Endothelial cell of umbilical vein (primary cell): ENCODE data around the gene MAN2C1. TPM values are rescaled to one million over a fixed set of nuclear protein-coding genes. Genes with fewer than 3 reads are reported as not detected.
A peak's percentile ranks its signal among the peaks of the same experiment; 100 is the strongest.

Experiments
- BruUV-seq: library from RNA; stranded (reverse); fragments of 400-500 nt; replicated peaks from 2 replicates; lab custom pipeline; 2021; lab: Mats Ljungman, UMichigan
- CTCF ChIA-PET: fragments of 300-600, 350-600 bp; sonication (Branson Sonifier 250); formaldehyde crosslinking; loops from one replicate; lab custom pipeline; 2021; ENCODE audit warnings: antibody characterized with exemption, inconsistent platforms; lab: Charles Lee
- POLR2A ChIA-PET: fragments of 300-600, 350-600 bp; sonication (Branson Sonifier 250); formaldehyde crosslinking; loops from one replicate; lab custom pipeline; 2021; ENCODE audit warnings: antibody characterized with exemption, inconsistent platforms; lab: Charles Lee
- DNase-seq: peaks from one replicate; pipeline ENCODE4 v3.0.0-alpha.2; 2011; ENCODE audit warnings: low read depth, low spot score
- FAIRE-seq: peaks from 2 replicates; lab custom pipeline; 2011; peaks lifted over from hg19 to GRCh38; lab: Jason Lieb, UNC
- H2AFZ ChIP-seq: 2 replicates; pipeline ENCODE4 v1.6.0; 2012; ENCODE audit warnings: low read depth, low read length, control low read depth, inconsistent platforms
- H3K27ac ChIP-seq: 2 replicates; pipeline ENCODE4 v1.5.1; 2011; ENCODE audit warnings: low read depth, mild to moderate bottlenecking, control low read depth, low read length, moderate library complexity; ENCODE audit not compliant: insufficient read depth
- H3K27me3 ChIP-seq, 2 experiments: 2 replicates each; pipeline versions ENCODE4 v1.6.0 to v1.6.1; 2011; ENCODE audit warnings: low read length in 2 of 2, mixed read lengths in 1 of 2; ENCODE audit not compliant: control insufficient read depth in 2 of 2, insufficient read depth in 2 of 2
- H3K36me3 ChIP-seq, 2 experiments: 2 replicates in 1 of 2; 3 replicates in 1 of 2; pipeline ENCODE4 v1.5.1; 2011; ENCODE audit warnings: low read length in 2 of 2, mild to moderate bottlenecking in 1 of 2, moderate library complexity in 1 of 2; ENCODE audit not compliant: control insufficient read depth in 2 of 2, insufficient read depth in 2 of 2; ENCODE audit errors: extremely low read depth in 1 of 2
- H3K4me1 ChIP-seq: 3 replicates; pipeline ENCODE4 v1.5.1; 2011; ENCODE audit warnings: mild to moderate bottlenecking, low read length; ENCODE audit not compliant: control insufficient read depth, insufficient read depth; ENCODE audit errors: extremely low read depth
- H3K4me2 ChIP-seq: 2 replicates; pipeline ENCODE4 v1.6.1; 2011; ENCODE audit warnings: low read length, control low read depth, mixed read lengths; ENCODE audit not compliant: insufficient read depth
- H3K4me3 ChIP-seq, 3 experiments: fragments of 200-600 bp in 1 of 3; sonication (generic), shearing (Covaris generic) in 1 of 3; replicated peaks in 1 of 3; 2 replicates each; pipeline ENCODE4 v1.5.1; 2011 to 2016; ENCODE audit warnings: control low read depth in 3 of 3, low read length in 3 of 3, mild to moderate bottlenecking in 2 of 3, inconsistent platforms in 1 of 3, low read depth in 1 of 3, moderate library complexity in 1 of 3; ENCODE audit not compliant: insufficient read depth in 1 of 3
- H3K79me2 ChIP-seq: 2 replicates; pipeline ENCODE4 v1.6.0; 2012; ENCODE audit warnings: low read length, inconsistent platforms; ENCODE audit not compliant: control insufficient read depth, insufficient read depth
- H3K9ac ChIP-seq: replicated peaks from 2 replicates; pipeline ENCODE3; 2011; ENCODE audit warnings: low read length, control low read depth; ENCODE audit not compliant: insufficient read depth; ENCODE audit errors: extremely low read depth
- H3K9me1 ChIP-seq: replicated peaks from 3 replicates; pipeline ENCODE4 v1.6.0; 2011; ENCODE audit warnings: mild to moderate bottlenecking, low read length; ENCODE audit not compliant: control insufficient read depth, insufficient read depth; ENCODE audit errors: extremely low read depth
- H3K9me3 ChIP-seq: replicated peaks from 2 replicates; pipeline ENCODE4 v1.5.1; 2012; ENCODE audit warnings: low read length, inconsistent platforms; ENCODE audit not compliant: control insufficient read depth, insufficient read depth
- H4K20me1 ChIP-seq: replicated peaks from 2 replicates; pipeline ENCODE3; 2011; ENCODE audit warnings: mild to moderate bottlenecking, low read length; ENCODE audit not compliant: control insufficient read depth, insufficient read depth; ENCODE audit errors: extremely low read depth
- CTCF ChIP-seq, 2 donors: IDR thresholded peaks; 1 replicate in 1 of 2; 2 replicates in 1 of 2; pipeline ENCODE4 v1.5.1; 2011; ENCODE audit warnings: low read length in 2 of 2, mild to moderate bottlenecking in 2 of 2, moderate library complexity in 2 of 2, control low read depth in 1 of 2, inconsistent platforms in 1 of 2, low read depth in 1 of 2; ENCODE audit not compliant: insufficient read depth in 1 of 2; ENCODE audit errors: extremely low read depth in 1 of 2
- EZH2 ChIP-seq: IDR thresholded peaks from 2 replicates; pipeline ENCODE4 v1.6.1; 2012; ENCODE audit warnings: borderline replicate concordance, low read depth, mild to moderate bottlenecking, moderate library complexity, low read length, inconsistent platforms; ENCODE audit not compliant: severe bottlenecking
- FOS ChIP-seq: IDR thresholded peaks from 2 replicates; pipeline ENCODE4 v1.6.1; 2011; ENCODE audit warnings: mild to moderate bottlenecking, low read length, moderate library complexity, borderline replicate concordance; ENCODE audit not compliant: insufficient read depth
- GATA2 ChIP-seq: IDR thresholded peaks from 2 replicates; pipeline ENCODE4 v1.7.0; 2011; ENCODE audit warnings: low read depth, mild to moderate bottlenecking, moderate library complexity, mixed read lengths, low read length; ENCODE audit not compliant: insufficient read length, insufficient read depth
- MAX ChIP-seq: IDR thresholded peaks from 2 replicates; pipeline ENCODE4 v1.6.1; 2011; ENCODE audit not compliant: insufficient read depth, insufficient read length
- MYC ChIP-seq: IDR thresholded peaks from one replicate; pipeline ENCODE4 v1.6.1; 2011; ENCODE audit warnings: mild to moderate bottlenecking, low read depth, low read length
- POLR2A ChIP-seq: IDR thresholded peaks from 2 replicates; pipeline ENCODE4 v1.6.1; 2012; ENCODE audit warnings: low read depth, mild to moderate bottlenecking, control low read depth, low read length
- POLR2AphosphoS5 ChIP-seq: IDR thresholded peaks from 2 replicates; pipeline ENCODE4 v1.6.1; 2012; ENCODE audit warnings: low read depth, mild to moderate bottlenecking, control low read depth, low read length, moderate library complexity; ENCODE audit not compliant: insufficient read depth
- dilution Hi-C: fragments of 300-500 bp; cut with MboI; formaldehyde crosslinking; loops from one replicate; pipeline ENCODE4 v1.15.0; 2019; ENCODE audit warnings: low sequenced_read_pairs; ENCODE audit not compliant: extremely low pct_ligation_motif_present
- intact Hi-C: fragments of 100-400 bp; cut with micrococcal nuclease; formaldehyde crosslinking; loops from one replicate; pipeline ENCODE4 v1.10.0; 2022
- polyA plus RNA-seq, 4 experiments: library from polyadenylated mRNA; depleted of rRNA in 3 of 4; stranded (reverse) in 3 of 4; unstranded in 1 of 4; fragments of >200 nt; gene quantifications; 2 replicates each; pipeline versions ENCODE4 v1.2.1 to v1.2.3, GENCODE V29; 2011 to 2012; ENCODE audit warnings: missing spikeins in 1 of 4
- total RNA-seq: library from RNA; stranded (reverse); gene quantifications from 2 replicates; pipeline ENCODE4 v1.2.3, GENCODE V29; 2021

MAN2C1 gene
- total and polyA plus RNA-seq, 2 donors (not counting 3 experiments of a cell fraction or from before 2014, with no cell fraction given), result 198 to 248 TPM

GRCh38 chr15:75335705-75336355 lies 32.6 kb downstream of the MAN2C1 start, which contains the start of gene COMMD4:
Gene COMMD4, plus strand, starts transcription at chr15:75336063. Its CDS starts 27 bp downstream, at chr15:75336090.
- no TSS peak for BruUV-seq
- Histone ChIP-seq H4K20me1 (no peaks in the 10 kb centered on the region), H3K4me3 (peak within 1 kb of the TSS; percentile 50 to 85 (median 67)), H3K9me3 (no peaks in the 10 kb centered on the region), H3K4me2 (peak within 1 kb of the TSS; percentile 94), H3K4me1 (peaks cover 10% of the 10 kb centered on the region), H3K36me3 (peaks cover 0 to 8% of the 10 kb centered on the region in 2 experiments), H2AFZ (peak within 1 kb of the TSS; percentile 92), H3K27ac (peak within 1 kb of the TSS; percentile 60), H3K79me2 (peaks cover 7% of the 10 kb centered on the region), H3K9me1 (no peaks in the 10 kb centered on the region), H3K9ac (peak within 1 kb of the TSS; percentile 83), H3K27me3 (no peaks in the 10 kb centered on the region)
- FAIRE-seq (peak; percentile 93), DNase-seq (peak; percentile 89)
- intact Hi-C loops, result no loop called here
- dilution Hi-C loops, result no loop called here
- POLR2A ChIA-PET, result no interaction called here
- CTCF ChIA-PET, result interaction anchor here (0.6 kb wide), 1 partner anchor 329 kb away, joined by 3 read pairs; no protein-coding TSS in a partner anchor
- peak; percentile 66 for TF ChIP-seq MAX
- TF ChIP-seq POLR2A, result peak; percentile 85
- no peak for TF ChIP-seq EZH2
- no peak for TF ChIP-seq CTCF (IDR thresholded peaks at IDR 0.05; ENCODE audit: extremely low read depth in 1 of 2, insufficient read depth in 1 of 2, low read depth in 1 of 2, low read length in 2 of 2)
- TF ChIP-seq GATA2, result no peak
- peak; percentile 76 for TF ChIP-seq POLR2AphosphoS5
- TF ChIP-seq MYC, result no peak
- TF ChIP-seq FOS, result no peak
